ENCODE data around the gene DHX16. TPM values are rescaled to one million over a fixed set of nuclear protein-coding genes. Genes with fewer than 3 reads are reported as not detected.

The DHX16 gene
- total and polyA plus RNA-seq, 9 of the 15 experiments (the other 6 are each of a cell fraction or from before 2014, with no cell fraction given) = 14.6 to 66.1 (median 47.5) TPM

DNA sequence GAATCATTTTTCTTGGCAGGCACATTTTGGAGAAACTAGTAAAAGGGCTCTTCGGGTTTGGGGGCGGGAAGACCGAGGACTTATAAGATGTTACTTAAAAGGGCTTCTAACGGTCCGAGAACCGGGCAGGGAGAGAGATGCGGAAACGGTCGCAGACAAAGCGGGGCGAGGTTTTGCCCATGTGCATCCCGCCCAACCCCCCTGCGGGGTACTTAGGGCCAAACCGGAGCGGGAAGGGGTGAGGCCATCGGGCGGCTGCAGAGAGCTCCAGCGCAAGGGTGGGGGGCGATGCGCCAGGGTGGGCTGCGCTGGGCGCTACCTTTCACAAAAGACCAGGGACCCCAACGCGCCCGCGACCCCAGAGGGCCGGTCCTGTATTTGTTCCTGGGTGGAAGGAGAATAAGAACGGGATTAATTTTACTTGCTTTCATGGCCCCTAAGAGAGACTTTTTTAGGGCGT is 48.0 kb upstream of the DHX16 start (continued):
- TF ChIP-seq, protein P1, sequence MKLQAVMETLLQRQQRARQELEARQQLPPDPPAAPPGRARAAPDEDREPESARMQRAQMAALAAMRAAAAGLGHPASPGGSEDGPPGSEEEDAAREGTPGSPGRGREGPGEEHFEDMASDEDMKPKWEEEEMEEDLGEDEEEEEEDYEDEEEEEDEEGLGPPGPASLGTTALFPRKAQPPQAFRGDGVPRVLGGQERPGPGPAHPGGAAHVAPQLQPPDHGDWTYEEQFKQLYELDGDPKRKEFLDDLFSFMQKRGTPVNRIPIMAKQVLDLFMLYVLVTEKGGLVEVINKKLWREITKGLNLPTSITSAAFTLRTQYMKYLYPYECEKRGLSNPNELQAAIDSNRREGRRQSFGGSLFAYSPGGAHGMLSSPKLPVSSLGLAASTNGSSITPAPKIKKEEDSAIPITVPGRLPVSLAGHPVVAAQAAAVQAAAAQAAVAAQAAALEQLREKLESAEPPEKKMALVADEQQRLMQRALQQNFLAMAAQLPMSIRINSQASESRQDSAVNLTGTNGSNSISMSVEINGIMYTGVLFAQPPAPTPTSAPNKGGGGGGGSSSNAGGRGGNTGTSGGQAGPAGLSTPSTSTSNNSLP (IDR thresholded peaks at IDR 0.05; ENCODE audit: borderline replicate concordance, low read depth, low read length) = no peak
- TF ChIP-seq HNRNPLL (IDR thresholded peaks at IDR 0.05; ENCODE audit: low read depth, low read length, poor library complexity, severe bottlenecking) = no peak
- TF ChIP-seq, protein P2, sequence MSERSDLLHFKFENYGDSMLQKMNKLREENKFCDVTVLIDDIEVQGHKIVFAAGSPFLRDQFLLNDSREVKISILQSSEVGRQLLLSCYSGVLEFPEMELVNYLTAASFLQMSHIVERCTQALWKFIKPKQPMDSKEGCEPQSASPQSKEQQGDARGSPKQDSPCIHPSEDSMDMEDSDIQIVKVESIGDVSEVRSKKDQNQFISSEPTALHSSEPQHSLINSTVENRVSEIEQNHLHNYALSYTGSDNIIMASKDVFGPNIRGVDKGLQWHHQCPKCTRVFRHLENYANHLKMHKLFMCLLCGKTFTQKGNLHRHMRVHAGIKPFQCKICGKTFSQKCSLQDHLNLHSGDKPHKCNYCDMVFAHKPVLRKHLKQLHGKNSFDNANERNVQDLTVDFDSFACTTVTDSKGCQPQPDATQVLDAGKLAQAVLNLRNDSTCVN (CRISPR knock-in tag; IDR thresholded peaks at IDR 0.05) = peak; percentile 79; the same call in 1 of the 2 replicates
- TF ChIP-seq RBM22 (IDR thresholded peaks at IDR 0.05; ENCODE audit: low read depth, low read length, poor library complexity, severe bottlenecking) = peak; percentile 61
- 0 out of 2 replicates have a peak, but pooled peaks have one; percentile 21 for TF ChIP-seq ZNF766 (CRISPR knock-in tag; conservative IDR thresholded peaks at IDR 0.05)
- TF ChIP-seq, protein P3, sequence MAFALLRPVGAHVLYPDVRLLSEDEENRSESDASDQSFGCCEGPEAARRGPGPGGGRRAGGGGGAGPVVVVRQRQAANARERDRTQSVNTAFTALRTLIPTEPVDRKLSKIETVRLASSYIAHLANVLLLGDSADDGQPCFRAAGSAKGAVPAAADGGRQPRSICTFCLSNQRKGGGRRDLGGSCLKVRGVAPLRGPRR (CRISPR knock-in tag; IDR thresholded peaks at IDR 0.05) = no peak

All from K562 (cell line).